Fibroblast of skin of left biceps (primary cell): ENCODE data around the gene TTC38.

Source experiments
- DNase-seq, 2 experiments: peaks; one replicate each; pipeline ENCODE4 v3.0.0-alpha.2; 2013; ENCODE audit warnings: low read depth in 2 of 2

TTC38 gene

GRCh38 chr22:46278656-46279645 is 11.1 kb downstream of the TTC38 start:
- no peak for DNase-seq

- no peak for DNase-seq
These were observed 12.4 kb downstream of the TTC38 start for GRCh38 chr22:46280063-46280817.

GRCh38 chr22:46280999-46281623 is 13.3 kb downstream of the TTC38 start:
- no peak for DNase-seq

- DNase-seq = no peak
These were observed 14.3 kb downstream of the TTC38 start for GRCh38 chr22:46281866-46282678.

GRCh38 chr22:46286006-46286405 is 18.2 kb downstream of the TTC38 start:
- DNase-seq = peak; percentile 42 to 45

- DNase-seq = no peak
These were observed 19.4 kb downstream of the TTC38 start for GRCh38 chr22:46286941-46287872.

GRCh38 chr22:46287873-46288751 is 20.3 kb downstream of the TTC38 start:
- no peak for DNase-seq

- DNase-seq = no peak
These were observed 21.0 kb downstream of the TTC38 start for GRCh38 chr22:46288846-46289243.

GRCh38 chr22:46289244-46289891 is 21.6 kb downstream of the TTC38 start:
- DNase-seq = no peak

- DNase-seq = no peak
These were observed 22.5 kb downstream of the TTC38 start for GRCh38 chr22:46290121-46290842.

- DNase-seq = no peak
These were observed 23.3 kb downstream of the TTC38 start for GRCh38 chr22:46290843-46291785.

GRCh38 chr22:46292173-46292572 is 24.4 kb downstream of the TTC38 start:
- no peak for DNase-seq

- DNase-seq = no peak
These were observed 24.9 kb downstream of the TTC38 start for GRCh38 chr22:46292732-46293131.

- DNase-seq = peak in 1 of 2 experiments; percentile 48
These were observed 25.9 kb downstream of the TTC38 start for GRCh38 chr22:46293577-46294260.

- DNase-seq = no peak
These were observed 27.0 kb downstream of the TTC38 start for GRCh38 chr22:46294784-46295183.

- no peak for DNase-seq
These were observed 27.6 kb downstream of the TTC38 start for GRCh38 chr22:46295277-46295971.
